ENCODE results near the gene AQP6. TPM values are rescaled to one million over a fixed set of nuclear protein-coding genes. Genes with fewer than 3 reads are reported as not detected.

The AQP6 gene
- total and polyA plus RNA-seq, 9 donors: under 0.01 to 0.08 (median 0.04) TPM; not detected in 6

- intact Hi-C loops (cut with DNase I): loop anchor here in 1 of 4 donors (10.0 kb wide), 3 partner anchors 91 to 211 kb away; partner anchors contain the start of gene ASIC1
- H3K36me3 ChIP-seq: no peaks in the 10 kb centered on the region
Observed at GRCh38 chr12:49963976-49964815, 8.6 kb upstream of the AQP6 start.

GRCh38 chr12:49964849-49965624, 7.7 kb upstream of the AQP6 start:
- H3K27me3 ChIP-seq: peaks cover 4% of the 10 kb centered on the region
- H3K9me3 ChIP-seq: no peaks in the 10 kb centered on the region
- H3K27ac ChIP-seq: no peak overlapping the region
- TF ChIP-seq, protein P1, sequence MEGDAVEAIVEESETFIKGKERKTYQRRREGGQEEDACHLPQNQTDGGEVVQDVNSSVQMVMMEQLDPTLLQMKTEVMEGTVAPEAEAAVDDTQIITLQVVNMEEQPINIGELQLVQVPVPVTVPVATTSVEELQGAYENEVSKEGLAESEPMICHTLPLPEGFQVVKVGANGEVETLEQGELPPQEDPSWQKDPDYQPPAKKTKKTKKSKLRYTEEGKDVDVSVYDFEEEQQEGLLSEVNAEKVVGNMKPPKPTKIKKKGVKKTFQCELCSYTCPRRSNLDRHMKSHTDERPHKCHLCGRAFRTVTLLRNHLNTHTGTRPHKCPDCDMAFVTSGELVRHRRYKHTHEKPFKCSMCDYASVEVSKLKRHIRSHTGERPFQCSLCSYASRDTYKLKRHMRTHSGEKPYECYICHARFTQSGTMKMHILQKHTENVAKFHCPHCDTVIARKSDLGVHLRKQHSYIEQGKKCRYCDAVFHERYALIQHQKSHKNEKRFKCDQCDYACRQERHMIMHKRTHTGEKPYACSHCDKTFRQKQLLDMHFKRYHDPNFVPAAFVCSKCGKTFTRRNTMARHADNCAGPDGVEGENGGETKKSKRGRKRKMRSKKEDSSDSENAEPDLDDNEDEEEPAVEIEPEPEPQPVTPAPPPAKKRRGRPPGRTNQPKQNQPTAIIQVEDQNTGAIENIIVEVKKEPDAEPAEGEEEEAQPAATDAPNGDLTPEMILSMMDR (IDR thresholded peaks at IDR 0.05): no peak
- TF ChIP-seq EP300 (IDR thresholded peaks at IDR 0.05) (no peak), POLR2A (IDR thresholded peaks at IDR 0.05) (no peak)
- WGBS, 3 donors: 66 to 73% (median 70%) methylated on average over 13 of the region's 13 CpGs
- no peak overlapping the region for H3K4me3 ChIP-seq
- peaks cover 9% of the 10 kb centered on the region for H3K4me1 ChIP-seq (ENCODE audit: insufficient read depth)
- DNase-seq: no peak
- intact Hi-C loops (cut with DNase I): loop anchor here (5.0 to 10.0 kb wide), 7 partner anchors 90 to 210 kb away; partner anchors contain the start of gene ASIC1 (in 2 of the 4)
- H3K36me3 ChIP-seq: no peaks in the 10 kb centered on the region

More at GRCh38 chr12:49963976-49964815, 8.6 kb upstream of the AQP6 start:
- no peak overlapping the region for H3K4me3 ChIP-seq
- WGBS, 3 donors: 78 to 88% (median 81%) methylated on average over 16 to 17 of the region's 17 CpGs
- TF ChIP-seq, protein P1 (IDR thresholded peaks at IDR 0.05): no peak
- TF ChIP-seq POLR2A (IDR thresholded peaks at IDR 0.05) (no peak), EP300 (IDR thresholded peaks at IDR 0.05) (no peak)
- no peaks in the 10 kb centered on the region for H3K9me3 ChIP-seq
- peaks cover 9% of the 10 kb centered on the region for H3K4me1 ChIP-seq (ENCODE audit: insufficient read depth)
- no peak for DNase-seq
- H3K27me3 ChIP-seq: peaks cover 4% of the 10 kb centered on the region
- no peak overlapping the region for H3K27ac ChIP-seq

- Histone ChIP-seq H3K4me3 (no peak overlapping the region), H3K27ac (no peak overlapping the region), H3K36me3 (no peaks in the 10 kb centered on the region), H3K9me3 (no peaks in the 10 kb centered on the region), H3K27me3 (peaks cover 4% of the 10 kb centered on the region), H3K4me1 (ENCODE audit: insufficient read depth) (peaks cover 9% of the 10 kb centered on the region)
- TF ChIP-seq, protein P1 (IDR thresholded peaks at IDR 0.05): no peak
- no peak for TF ChIP-seq EP300 (IDR thresholded peaks at IDR 0.05)
- TF ChIP-seq POLR2A (IDR thresholded peaks at IDR 0.05): no peak
- WGBS, 3 donors: 63 to 80% (median 80%) methylated on average over 6 of the region's 6 CpGs
- intact Hi-C loops (cut with DNase I): loop anchor here (5.0 to 10.0 kb wide), 7 partner anchors 89 to 209 kb away; partner anchors contain the start of gene ASIC1 (in 2 of the 4)
- DNase-seq: no peak
Observed at GRCh38 chr12:49965836-49966235, 6.9 kb upstream of the AQP6 start.

DNA sequence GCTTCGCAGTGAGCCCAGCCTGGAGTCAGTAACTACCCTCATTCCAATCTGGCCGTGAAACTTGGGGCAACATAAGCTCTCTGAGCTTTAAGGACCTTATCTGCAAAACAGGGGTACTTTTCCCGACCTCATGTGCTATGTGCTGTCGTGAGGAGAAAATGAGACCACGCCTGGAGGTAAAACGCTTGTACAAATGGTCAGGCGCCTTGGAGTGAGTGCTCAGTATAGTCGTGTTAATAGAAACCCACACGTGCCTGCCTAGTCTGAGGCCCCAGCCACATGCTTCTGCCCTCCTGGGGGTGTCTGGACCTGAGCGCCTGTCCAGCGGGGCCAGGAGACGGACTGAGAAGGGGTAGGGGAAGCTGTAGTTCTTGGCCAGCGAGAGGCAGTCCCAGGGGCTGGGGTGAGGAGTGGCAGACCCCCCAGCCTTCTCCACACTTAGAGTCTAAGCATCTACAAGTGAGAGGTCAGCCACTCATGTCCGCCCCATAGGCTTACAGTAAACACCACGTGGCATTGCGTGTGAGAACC, 6.2 kb upstream of the AQP6 start:
- H3K27me3 ChIP-seq: no peaks in the 10 kb centered on the region
- no peak for DNase-seq
- intact Hi-C loops (cut with DNase I): loop anchor here (5.0 to 10.0 kb wide), 7 partner anchors 88 to 208 kb away; partner anchors contain the start of gene ASIC1 (in 2 of the 4)

More for the DNA sequence above, 6.2 kb upstream of the AQP6 start:
- WGBS, 3 donors: 32 to 45% (median 35%) methylated on average over 16 of the region's 16 CpGs
- H3K4me3 ChIP-seq: no peak overlapping the region
- H3K36me3 ChIP-seq: no peaks in the 10 kb centered on the region
- no peaks in the 10 kb centered on the region for H3K9me3 ChIP-seq
- TF ChIP-seq POLR2A (IDR thresholded peaks at IDR 0.05): no peak
- no peak for TF ChIP-seq EP300 (IDR thresholded peaks at IDR 0.05)
- TF ChIP-seq, protein P1 (IDR thresholded peaks at IDR 0.05): no peak
- H3K27ac ChIP-seq: no peak overlapping the region
- H3K4me1 ChIP-seq (ENCODE audit: insufficient read depth): peaks cover 7% of the 10 kb centered on the region
